HG03103 (cell line): ENCODE measurements around the gene ZNF275.
"Not testable (repeated sequence)": the region's sequence is repeated elsewhere in the genome, so short reads cannot be mapped to it uniquely, and the experiment has no call there.

Experiments
- ATAC-seq: cut with Tn5 transposase; IDR thresholded peaks from one replicate; pipeline ENCODE4 v1.9.1; 2021; ENCODE audit warnings: low read depth; ENCODE audit not compliant: unreplicated experiment

The ZNF275 gene

GRCh38 chrX:153333821-153334653 is at the start of gene ZNF275:
TSS of gene ZNF275 (plus strand) at chrX:153334153. CDS start at chrX:153336680, 2,527 bp downstream.
- peak; percentile 62 for ATAC-seq

GRCh38 chrX:153285678-153286077 is 48.3 kb upstream of the ZNF275 start:
- not testable (repeated sequence) for ATAC-seq

GRCh38 chrX:153288807-153289206 is 45.1 kb upstream of the ZNF275 start:
- not testable (repeated sequence) for ATAC-seq

- not testable (repeated sequence) for ATAC-seq
Measured at GRCh38 chrX:153293485-153294071, 40.4 kb upstream of the ZNF275 start.

- ATAC-seq: no peak
Measured at GRCh38 chrX:153297376-153297775, 36.6 kb upstream of the ZNF275 start.

GRCh38 chrX:153299855-153300254 is 34.1 kb upstream of the ZNF275 start:
- no peak for ATAC-seq

- ATAC-seq: no peak
Measured at GRCh38 chrX:153301746-153302145, 32.2 kb upstream of the ZNF275 start.

- ATAC-seq: no peak
Measured at GRCh38 chrX:153302796-153303195, 31.2 kb upstream of the ZNF275 start.

GRCh38 chrX:153303276-153304262 is 30.4 kb upstream of the ZNF275 start:
- ATAC-seq: no peak

- ATAC-seq: no peak
Measured at GRCh38 chrX:153304988-153305736, 28.8 kb upstream of the ZNF275 start.

- ATAC-seq: no peak
Measured at GRCh38 chrX:153305972-153306371, 28.0 kb upstream of the ZNF275 start.

GRCh38 chrX:153306527-153307115 is 27.3 kb upstream of the ZNF275 start:
- ATAC-seq: no peak

GRCh38 chrX:153307276-153308178 is 26.4 kb upstream of the ZNF275 start:
- ATAC-seq: no peak

- no peak for ATAC-seq
Measured at GRCh38 chrX:153310901-153311300, 23.1 kb upstream of the ZNF275 start.

- ATAC-seq: no peak
Measured at GRCh38 chrX:153312041-153312440, 21.9 kb upstream of the ZNF275 start.

GRCh38 chrX:153312842-153313241 is 21.1 kb upstream of the ZNF275 start:
- ATAC-seq: no peak

- ATAC-seq: no peak
Measured at GRCh38 chrX:153317306-153317705, 16.6 kb upstream of the ZNF275 start.

- ATAC-seq: no peak
Measured at GRCh38 chrX:153317996-153318722, 15.8 kb upstream of the ZNF275 start.
